ENCODE results near the gene FOXP1.

FOXP1 gene

GRCh38 chr3:71026634-71027578 is 556.6 kb downstream of the FOXP1 start:
- DNase-seq (ENCODE audit: extremely low read depth, insufficient read length) = no peak

GRCh38 chr3:71025516-71025915 is 558.0 kb downstream of the FOXP1 start:
- no peaks in the 10 kb centered on the region; the same call in 1 of the 2 replicates for H3K27me3 ChIP-seq (replicated peaks; ENCODE audit: control insufficient read depth, insufficient read depth, low read length)
- no peak for DNase-seq (ENCODE audit: extremely low read depth, insufficient read length)
- H3K36me3 ChIP-seq (ENCODE audit: control insufficient read depth, insufficient read depth, low read length) = no peaks in the 10 kb centered on the region
- TF ChIP-seq CTCF (IDR thresholded peaks at IDR 0.05; ENCODE audit: insufficient read depth, low read length, poor library complexity, severe bottlenecking) = no peak
- H3K4me3 ChIP-seq (replicated peaks; ENCODE audit: low read depth, low read length) = no peak overlapping the region

More at GRCh38 chr3:71026634-71027578, 556.6 kb downstream of the FOXP1 start:
- Histone ChIP-seq H3K27me3 (replicated peaks; ENCODE audit: control insufficient read depth, insufficient read depth, low read length) (no peaks in the 10 kb centered on the region; the same call in 1 of the 2 replicates), H3K36me3 (ENCODE audit: control insufficient read depth, insufficient read depth, low read length) (no peaks in the 10 kb centered on the region), H3K4me3 (replicated peaks; ENCODE audit: low read depth, low read length) (no peak overlapping the region)
- TF ChIP-seq CTCF (IDR thresholded peaks at IDR 0.05; ENCODE audit: insufficient read depth, low read length, poor library complexity, severe bottlenecking) = no peak

- TF ChIP-seq CTCF (IDR thresholded peaks at IDR 0.05; ENCODE audit: insufficient read depth, low read length, poor library complexity, severe bottlenecking) = no peak
- no peaks in the 10 kb centered on the region for H3K36me3 ChIP-seq (ENCODE audit: control insufficient read depth, insufficient read depth, low read length)
- no peaks in the 10 kb centered on the region for H3K27me3 ChIP-seq (replicated peaks; ENCODE audit: control insufficient read depth, insufficient read depth, low read length)
- H3K4me3 ChIP-seq (replicated peaks; ENCODE audit: low read depth, low read length) = no peak overlapping the region
- no peak for DNase-seq (ENCODE audit: extremely low read depth, insufficient read length)
These were observed 558.5 kb downstream of the FOXP1 start for GRCh38 chr3:71025010-71025409.

GRCh38 chr3:71022551-71023335 is 560.8 kb downstream of the FOXP1 start:
- Histone ChIP-seq H3K36me3 (ENCODE audit: control insufficient read depth, insufficient read depth, low read length) (no peaks in the 10 kb centered on the region), H3K4me3 (replicated peaks; ENCODE audit: low read depth, low read length) (no peak overlapping the region), H3K27me3 (replicated peaks; ENCODE audit: control insufficient read depth, insufficient read depth, low read length) (no peaks in the 10 kb centered on the region)
- TF ChIP-seq CTCF (IDR thresholded peaks at IDR 0.05; ENCODE audit: insufficient read depth, low read length, poor library complexity, severe bottlenecking) = peak; percentile 15
- no peak for DNase-seq (ENCODE audit: extremely low read depth, insufficient read length)

- Histone ChIP-seq H3K27me3 (replicated peaks; ENCODE audit: control insufficient read depth, insufficient read depth, low read length) (no peaks in the 10 kb centered on the region), H3K4me3 (replicated peaks; ENCODE audit: low read depth, low read length) (no peak overlapping the region), H3K36me3 (ENCODE audit: control insufficient read depth, insufficient read depth, low read length) (no peaks in the 10 kb centered on the region)
- DNase-seq (ENCODE audit: extremely low read depth, insufficient read length) = no peak
- no peak for TF ChIP-seq CTCF (IDR thresholded peaks at IDR 0.05; ENCODE audit: insufficient read depth, low read length, poor library complexity, severe bottlenecking)
These were observed 564.7 kb downstream of the FOXP1 start for GRCh38 chr3:71018799-71019198.
